Osteocyte (in vitro differentiated cells): ENCODE data around the gene RPAP3. TPM values are rescaled to one million over a fixed set of nuclear protein-coding genes. Genes with fewer than 3 reads are reported as not detected.
A peak's percentile ranks its signal among the peaks of the same experiment; 100 is the strongest.
"Not testable (repeated sequence)": the region's sequence is repeated elsewhere in the genome, so short reads cannot be mapped to it uniquely, and the experiment has no call there.

Experiments used
- DNase-seq: peaks from one replicate; pipeline ENCODE4 v3.0.0; 2021; ENCODE audit warnings: mixed read lengths; ENCODE audit not compliant: unreplicated experiment; ENCODE audit errors: extremely low spot score
- H3K27ac Mint-ChIP-seq: one replicate; pipeline ENCODE4 v1.8.0; 2021; ENCODE audit warnings: mild to moderate bottlenecking, mixed read lengths; ENCODE audit not compliant: unreplicated experiment
- H3K27me3 Mint-ChIP-seq: one replicate; pipeline ENCODE4 v1.8.0; 2021; ENCODE audit warnings: mixed read lengths; ENCODE audit not compliant: unreplicated experiment
- H3K36me3 Mint-ChIP-seq: one replicate; pipeline ENCODE4 v1.8.0; 2021; ENCODE audit warnings: mixed read lengths; ENCODE audit not compliant: unreplicated experiment
- H3K4me1 Mint-ChIP-seq: one replicate; pipeline ENCODE4 v1.8.0; 2021; ENCODE audit warnings: mixed read lengths; ENCODE audit not compliant: unreplicated experiment
- H3K4me3 Mint-ChIP-seq: one replicate; pipeline ENCODE4 v1.8.0; 2021; ENCODE audit warnings: mild to moderate bottlenecking, moderate library complexity, mixed read lengths; ENCODE audit not compliant: unreplicated experiment
- H3K9me3 Mint-ChIP-seq: one replicate; pipeline ENCODE4 v1.8.0; 2021; ENCODE audit warnings: mixed read lengths; ENCODE audit not compliant: unreplicated experiment
- CTCF ChIP-seq: fragments of 200-600 bp; sonication (generic); IDR thresholded peaks from 2 replicates; pipeline ENCODE4 v1.5.0; 2021; ENCODE audit warnings: antibody characterized with exemption, mild to moderate bottlenecking, moderate library complexity
- total RNA-seq: library from RNA; stranded (reverse); gene quantifications from 2 replicates; pipeline ENCODE4 v1.2.1, GENCODE V29; 2021

The RPAP3 gene
- total RNA-seq, 1 donor from 2014 or later, result 33.4 TPM

- Mint-ChIP-seq H3K4me3 (no peak overlapping the region), H3K27me3 (no peaks in the 10 kb centered on the region), H3K27ac (peak overlapping the region; percentile 8)
Observed at GRCh38 chr12:47652521-47653234, 53.2 kb downstream of the RPAP3 start.

GRCh38 chr12:47651368-47652254 lies 54.2 kb downstream of the RPAP3 start:
- peaks cover 18% of the 10 kb centered on the region for H3K4me1 Mint-ChIP-seq
- no peak for DNase-seq
- no peaks in the 10 kb centered on the region for H3K9me3 Mint-ChIP-seq
- H3K27ac Mint-ChIP-seq, result peak overlapping the region; percentile 8
- no peaks in the 10 kb centered on the region for H3K27me3 Mint-ChIP-seq
- H3K36me3 Mint-ChIP-seq, result peaks cover 6% of the 10 kb centered on the region
- H3K4me3 Mint-ChIP-seq, result no peak overlapping the region
- TF ChIP-seq CTCF, result peak; percentile 79

More at GRCh38 chr12:47652521-47653234, 53.2 kb downstream of the RPAP3 start:
- no peak for DNase-seq
- Mint-ChIP-seq H3K4me1 (peaks cover 18% of the 10 kb centered on the region), H3K9me3 (no peaks in the 10 kb centered on the region), H3K36me3 (peaks cover 2% of the 10 kb centered on the region)
- no peak for TF ChIP-seq CTCF

- Mint-ChIP-seq H3K27ac (no peak overlapping the region), H3K4me1 (peaks cover 18% of the 10 kb centered on the region)
- DNase-seq, result no peak
Observed at GRCh38 chr12:47650469-47650868, 55.4 kb downstream of the RPAP3 start.

GRCh38 chr12:47649381-47649780 lies 56.4 kb downstream of the RPAP3 start:
- no peak for TF ChIP-seq CTCF
- H3K4me1 Mint-ChIP-seq, result peaks cover 18% of the 10 kb centered on the region
- H3K9me3 Mint-ChIP-seq, result peaks cover 7% of the 10 kb centered on the region
- peaks cover 13% of the 10 kb centered on the region for H3K36me3 Mint-ChIP-seq
- DNase-seq, result no peak
- H3K27me3 Mint-ChIP-seq, result no peaks in the 10 kb centered on the region
- no peak overlapping the region for H3K4me3 Mint-ChIP-seq
- H3K27ac Mint-ChIP-seq, result no peak overlapping the region

More at GRCh38 chr12:47650469-47650868, 55.4 kb downstream of the RPAP3 start:
- Mint-ChIP-seq H3K36me3 (peaks cover 6% of the 10 kb centered on the region), H3K27me3 (no peaks in the 10 kb centered on the region), H3K4me3 (no peak overlapping the region), H3K9me3 (no peaks in the 10 kb centered on the region)
- TF ChIP-seq CTCF, result no peak

- H3K27ac Mint-ChIP-seq, result no peak overlapping the region
Observed at GRCh38 chr12:47648056-47648579, 57.7 kb downstream of the RPAP3 start.

GRCh38 chr12:47642310-47642709 lies 63.5 kb downstream of the RPAP3 start:
- H3K4me3 Mint-ChIP-seq, H3K4me1 Mint-ChIP-seq, H3K27me3 Mint-ChIP-seq, H3K27ac Mint-ChIP-seq, DNase-seq: not testable (repeated sequence)
- peaks cover 52% of the 10 kb centered on the region for H3K9me3 Mint-ChIP-seq
- peaks cover 56% of the 10 kb centered on the region for H3K36me3 Mint-ChIP-seq

More at GRCh38 chr12:47648056-47648579, 57.7 kb downstream of the RPAP3 start:
- Mint-ChIP-seq H3K4me1 (peaks cover 17% of the 10 kb centered on the region), H3K27me3 (no peaks in the 10 kb centered on the region), H3K36me3 (peaks cover 20% of the 10 kb centered on the region), H3K4me3 (no peak overlapping the region), H3K9me3 (peaks cover 14% of the 10 kb centered on the region)
- DNase-seq, result no peak
- no peak for TF ChIP-seq CTCF
